SH-SY5Y (cell line): ENCODE data around the gene CDO1.

Experiments
- GATA2 ChIP-seq: IDR thresholded peaks from 2 replicates; pipeline ENCODE4 v1.6.1; 2011; ENCODE audit warnings: mild to moderate bottlenecking, low read depth, low read length
- GATA3 ChIP-seq: IDR thresholded peaks from 2 replicates; pipeline ENCODE4 v1.6.1; 2011; ENCODE audit warnings: low read depth, mild to moderate bottlenecking, low read length, moderate library complexity

The CDO1 gene

GRCh38 chr5:115813719-115814118 is 2.7 kb downstream of the CDO1 start:
- TF ChIP-seq GATA3 (no peak), GATA2 (no peak)

- no peak for TF ChIP-seq GATA3
- TF ChIP-seq GATA2: no peak
Observed at GRCh38 chr5:115812372-115812771, 4.1 kb downstream of the CDO1 start.

- peak; percentile 20; the same call in 1 of the 2 replicates for TF ChIP-seq GATA3
- TF ChIP-seq GATA2: no peak
Observed at GRCh38 chr5:115811406-115811805, 5.1 kb downstream of the CDO1 start.

GRCh38 chr5:115810761-115811160 is 5.7 kb downstream of the CDO1 start:
- no peak for TF ChIP-seq GATA2
- no peak for TF ChIP-seq GATA3

- TF ChIP-seq GATA2 (no peak), GATA3 (no peak)
Observed at GRCh38 chr5:115809946-115810345, 6.5 kb downstream of the CDO1 start.

- TF ChIP-seq GATA2 (no peak), GATA3 (no peak)
Observed at GRCh38 chr5:115807654-115808052, 8.8 kb downstream of the CDO1 start.

- no peak for TF ChIP-seq GATA3
- no peak for TF ChIP-seq GATA2
Observed at GRCh38 chr5:115806986-115807653, 9.3 kb downstream of the CDO1 start.

GRCh38 chr5:115801984-115802383 is 14.5 kb downstream of the CDO1 start:
- no peak for TF ChIP-seq GATA2
- TF ChIP-seq GATA3: no peak

- TF ChIP-seq GATA3 (no peak), GATA2 (no peak)
Observed at GRCh38 chr5:115801152-115801551, 15.3 kb downstream of the CDO1 start.

- no peak for TF ChIP-seq GATA2
- no peak for TF ChIP-seq GATA3
Observed at GRCh38 chr5:115800108-115800507, 16.4 kb downstream of the CDO1 start.

GRCh38 chr5:115798252-115798651 is 18.2 kb downstream of the CDO1 start:
- no peak for TF ChIP-seq GATA2
- no peak for TF ChIP-seq GATA3

- TF ChIP-seq GATA2 (no peak), GATA3 (no peak)
Observed at GRCh38 chr5:115796656-115797055, 19.8 kb downstream of the CDO1 start.

GRCh38 chr5:115795700-115796099 is 20.8 kb downstream of the CDO1 start:
- TF ChIP-seq GATA3: no peak
- TF ChIP-seq GATA2: no peak

- TF ChIP-seq GATA2 (no peak), GATA3 (no peak)
Observed at GRCh38 chr5:115788440-115788839, 28.0 kb downstream of the CDO1 start.

GRCh38 chr5:115787426-115787825 is 29.0 kb downstream of the CDO1 start:
- TF ChIP-seq GATA3: no peak
- no peak for TF ChIP-seq GATA2

GRCh38 chr5:115785381-115786065 is 30.9 kb downstream of the CDO1 start:
- TF ChIP-seq GATA2: no peak
- no peak for TF ChIP-seq GATA3
